GM12878 (cell line): Measurements from ENCODE around the gene CLEC4D. TPM values are rescaled to one million over a fixed set of nuclear protein-coding genes. Genes with fewer than 3 reads are reported as not detected.

ENCODE experiments used
- ATAC-seq: fragments of 200-7000 bp; cut with Tn5 transposase; 3 replicates; pipeline ENCODE4 v1.9.1; 2020; ENCODE audit warnings: mild to moderate bottlenecking, moderate library complexity
- BruUV-seq: library from RNA; stranded (reverse); fragments of 400-500 nt; replicated peaks from 2 replicates; lab custom pipeline; 2021; lab: Mats Ljungman, UMichigan
- CTCF ChIA-PET: fragments of 300-600 bp; sonication (Branson Sonifier 250); formaldehyde crosslinking; extraction: SDS; loops from one replicate; lab custom pipeline; 2021; ENCODE audit warnings: inconsistent platforms; lab: Yijun Ruan, JAX
- POLR2A ChIA-PET: fragments of 350-600 bp; formaldehyde crosslinking; extraction: SDS; loops from one replicate; lab custom pipeline; 2021; ENCODE audit warnings: inconsistent platforms; lab: Charles Lee
- RAD21 ChIA-PET: fragments of 300-600 bp; sonication (Branson Sonifier 250); formaldehyde crosslinking; loops from one replicate; lab custom pipeline; 2023; ENCODE audit warnings: antibody characterized with exemption; ENCODE audit not compliant: unreplicated experiment; lab: Charles Lee
- SMC1A ChIA-PET: fragments of 300-600 bp; sonication (Branson Sonifier 250); formaldehyde crosslinking; loops from one replicate; lab custom pipeline; 2023; ENCODE audit not compliant: unreplicated experiment, uncharacterized antibody; lab: Charles Lee
- DNase-seq: peaks from one replicate; pipeline ENCODE4 v3.0.0-alpha.2; 2011; ENCODE audit warnings: low read depth, low spot score
- FAIRE-seq: peaks from 3 replicates; lab custom pipeline; 2011; peaks lifted over from hg19 to GRCh38; lab: Jason Lieb, UNC
- H2AFZ ChIP-seq: 2 replicates; pipeline ENCODE4 v1.6.0; 2011; ENCODE audit warnings: low read depth, low read length, control low read depth; ENCODE audit not compliant: control insufficient read depth
- H3K27ac ChIP-seq: 2 replicates; pipeline ENCODE4 v1.5.1; 2011; ENCODE audit warnings: control low read depth; ENCODE audit not compliant: control insufficient read depth, insufficient read depth
- H3K27me3 ChIP-seq, 2 experiments: replicated peaks in 1 of 2; 2 replicates each; pipeline versions ENCODE4 v1.6.0 to v1.6.1; 2011; ENCODE audit warnings: low read length in 1 of 2; ENCODE audit not compliant: control insufficient read depth in 2 of 2, insufficient read depth in 2 of 2
- H3K36me3 ChIP-seq, 2 experiments: 2 replicates each; pipeline ENCODE4 v1.5.1; 2011; ENCODE audit warnings: low read length in 1 of 2; ENCODE audit not compliant: control insufficient read depth in 2 of 2, insufficient read depth in 2 of 2
- H3K4me1 ChIP-seq: 2 replicates; pipeline ENCODE4 v1.6.1; 2011; ENCODE audit warnings: mild to moderate bottlenecking, low read length, moderate library complexity, mixed read lengths; ENCODE audit not compliant: control insufficient read depth, insufficient read depth
- H3K4me2 ChIP-seq: 2 replicates; pipeline ENCODE4 v1.6.0; 2011; ENCODE audit warnings: control low read depth; ENCODE audit not compliant: control insufficient read depth, insufficient read depth
- H3K4me3 ChIP-seq: fragments of 200-600 bp; sonication (generic); 2 replicates; pipeline ENCODE4 v1.5.1; 2016
- H3K79me2 ChIP-seq: 2 replicates; pipeline ENCODE4 v1.6.0; 2011; ENCODE audit warnings: low read length; ENCODE audit not compliant: control insufficient read depth, insufficient read depth
- H3K9ac ChIP-seq: 2 replicates; pipeline ENCODE4 v1.8.0; 2011; ENCODE audit warnings: low read length, control low read depth, mixed read lengths; ENCODE audit not compliant: control insufficient read depth, insufficient read depth
- H3K9me3 ChIP-seq: replicated peaks from 3 replicates; pipeline ENCODE4 v1.5.1; 2011; ENCODE audit warnings: mild to moderate bottlenecking, low read length; ENCODE audit not compliant: control insufficient read depth, insufficient read depth
- H4K20me1 ChIP-seq: 2 replicates; pipeline ENCODE4 v1.6.0; 2011; ENCODE audit not compliant: control insufficient read depth, insufficient read depth
- CREB1 ChIP-seq: IDR thresholded peaks from 2 replicates; pipeline ENCODE4 v1.6.1; 2012; ENCODE audit warnings: low read depth, mild to moderate bottlenecking, inconsistent platforms
- EZH2 ChIP-seq: IDR thresholded peaks from 2 replicates; pipeline ENCODE4 v1.6.1; 2012; ENCODE audit warnings: low read depth, mild to moderate bottlenecking, control low read depth, inconsistent platforms, low read length, borderline replicate concordance; ENCODE audit not compliant: control insufficient read depth
- HDAC2 ChIP-seq: fragments of 200-600 bp; sonication (generic); IDR thresholded peaks from 2 replicates; pipeline ENCODE4 v1.6.1; 2017
- KLF5 ChIP-seq: fragments of 450-650 bp; IDR thresholded peaks from 2 replicates; pipeline ENCODE4 v1.6.1; 2014; ENCODE audit warnings: mild to moderate bottlenecking; ENCODE audit not compliant: partially characterized antibody
- NBN ChIP-seq: fragments of 450-650 bp; IDR thresholded peaks from 2 replicates; pipeline ENCODE4 v1.6.1; 2016
- NFYA ChIP-seq: IDR thresholded peaks from 2 replicates; pipeline ENCODE4 v1.6.1; 2011; ENCODE audit warnings: low read depth, mild to moderate bottlenecking, low read length, improper control_type of control experiment, borderline replicate concordance
- NR2C1 ChIP-seq: fragments of 450-650 bp; IDR thresholded peaks from 2 replicates; pipeline ENCODE4 v1.6.1; 2017; ENCODE audit warnings: antibody characterized with exemption, mild to moderate bottlenecking, moderate library complexity
- PAX8 ChIP-seq: fragments of 450-650 bp; IDR thresholded peaks from 2 replicates; pipeline ENCODE4 v1.6.1; 2017; ENCODE audit warnings: mild to moderate bottlenecking, moderate library complexity
- WGBS: methylation state at CpG from one replicate; pipeline ENCODE4 v1.1.6; 2016; ENCODE audit warnings: low lambda C conversion rate; ENCODE audit not compliant: insufficient replicate concordance, insufficient coverage; ENCODE audit errors: missing lambda C conversion rate; 5-methylcytosine and 5-hydroxymethylcytosine counted together
- in situ Hi-C: fragments of 300-500 bp; cut with MboI; formaldehyde crosslinking; loops from 9 replicates; pipeline ENCODE4 v1.14.3; 2018; ENCODE audit warnings: mixed read lengths
- intact Hi-C: fragments of 100-400 bp; cut with micrococcal nuclease; formaldehyde crosslinking; loops from one replicate; pipeline ENCODE4 v1.14.2; 2022; ENCODE audit not compliant: unreplicated experiment
- polyA plus RNA-seq, 11 experiments: library from polyadenylated mRNA; depleted of rRNA in 4 of 11; unstranded in 6 of 11; stranded (reverse) in 5 of 11; fragments of >200 nt; fragmentation: Nextera tagmentation in 4 of 11; fragmentation: Illumina TruSeq in 1 of 11; extraction: Ambion mirVana in 4 of 11; extraction: Trizol in 1 of 11; gene quantifications; 1 replicate in 1 of 11; 2 replicates in 10 of 11; pipeline versions ENCODE4 v1.2.1 to v1.2.3, GENCODE V29; 2011 to 2016; ENCODE audit warnings: inconsistent platforms in 2 of 11, missing spikeins in 2 of 11, low read depth in 1 of 11
- total RNA-seq, 4 experiments: library from RNA; depleted of rRNA in 3 of 4; stranded (reverse); fragments of >200 nt in 3 of 4; fragmentation: Illumina TruSeq in 1 of 4; extraction: Trizol in 1 of 4; gene quantifications; 2 replicates each; pipeline versions ENCODE4 v1.2.1 to v1.2.3, GENCODE V29; 2013 to 2021
- TF ChIP-seq, protein P1 (sequence below): IDR thresholded peaks from 2 replicates; pipeline ENCODE4 v1.6.1; 2011; ENCODE audit warnings: low read depth, mild to moderate bottlenecking, low read length, moderate library complexity, borderline replicate concordance; ENCODE audit errors: extremely low read depth
- TF ChIP-seq, protein P2 (sequence below): fragments of 450-650 bp; IDR thresholded peaks from 2 replicates; pipeline ENCODE4 v1.6.1; 2017; ENCODE audit warnings: mild to moderate bottlenecking, moderate library complexity
- TF ChIP-seq, protein P3 (sequence below): fragments of 450-650 bp; IDR thresholded peaks from 2 replicates; pipeline ENCODE4 v1.6.1; 2018; ENCODE audit warnings: mild to moderate bottlenecking, low read depth, moderate library complexity; ENCODE audit not compliant: partially characterized antibody
- TF ChIP-seq, protein P4 (sequence below): fragments of 450-650 bp; IDR thresholded peaks from 2 replicates; pipeline ENCODE4 v1.6.1; 2017; ENCODE audit warnings: mild to moderate bottlenecking, low read depth, inconsistent platforms; ENCODE audit not compliant: poor library complexity, severe bottlenecking

Gene CLEC4D
- total and polyA plus RNA-seq, 10 of the 15 experiments (the other 5 are each of a cell fraction or from before 2014, with no cell fraction given): not detected

DNA sequence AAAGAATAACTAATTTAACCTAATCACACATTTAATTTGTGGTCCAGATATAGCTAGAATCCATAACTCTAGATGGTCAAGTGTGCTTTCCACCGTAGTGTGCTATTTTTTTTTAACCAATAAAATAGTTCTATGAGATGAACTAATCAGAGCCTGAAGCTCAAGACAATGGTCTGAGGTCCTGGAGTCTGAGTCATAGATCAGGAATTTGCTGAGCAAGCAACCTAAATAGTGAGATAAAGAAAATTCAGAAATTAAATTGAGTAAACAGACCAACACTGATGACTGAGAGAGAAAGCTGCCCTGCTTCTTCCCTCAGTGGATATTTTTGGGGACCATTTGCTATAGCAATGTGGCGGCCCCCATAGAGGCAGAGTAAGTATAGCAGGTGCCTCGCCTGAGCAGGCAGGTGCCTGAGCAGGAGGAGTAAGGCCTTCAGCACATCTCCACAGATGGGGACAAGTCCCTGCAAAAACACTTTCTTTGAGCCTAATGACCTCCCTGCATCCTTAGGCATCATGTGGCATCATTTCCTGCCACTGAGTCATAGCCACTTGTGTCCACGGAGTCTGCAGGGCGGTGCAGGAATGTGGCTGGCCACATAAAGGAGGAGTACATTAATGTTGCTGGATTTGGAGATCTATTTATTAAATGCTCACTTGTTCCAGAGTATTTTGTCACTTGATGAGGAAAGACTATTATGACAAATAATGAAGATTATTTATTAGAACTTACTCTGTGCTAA lies 41.3 kb downstream of the CLEC4D start (continued):
- TF ChIP-seq, protein P1, sequence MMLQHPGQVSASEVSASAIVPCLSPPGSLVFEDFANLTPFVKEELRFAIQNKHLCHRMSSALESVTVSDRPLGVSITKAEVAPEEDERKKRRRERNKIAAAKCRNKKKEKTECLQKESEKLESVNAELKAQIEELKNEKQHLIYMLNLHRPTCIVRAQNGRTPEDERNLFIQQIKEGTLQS: no peak
- TF ChIP-seq PAX8: no peak

DNA sequence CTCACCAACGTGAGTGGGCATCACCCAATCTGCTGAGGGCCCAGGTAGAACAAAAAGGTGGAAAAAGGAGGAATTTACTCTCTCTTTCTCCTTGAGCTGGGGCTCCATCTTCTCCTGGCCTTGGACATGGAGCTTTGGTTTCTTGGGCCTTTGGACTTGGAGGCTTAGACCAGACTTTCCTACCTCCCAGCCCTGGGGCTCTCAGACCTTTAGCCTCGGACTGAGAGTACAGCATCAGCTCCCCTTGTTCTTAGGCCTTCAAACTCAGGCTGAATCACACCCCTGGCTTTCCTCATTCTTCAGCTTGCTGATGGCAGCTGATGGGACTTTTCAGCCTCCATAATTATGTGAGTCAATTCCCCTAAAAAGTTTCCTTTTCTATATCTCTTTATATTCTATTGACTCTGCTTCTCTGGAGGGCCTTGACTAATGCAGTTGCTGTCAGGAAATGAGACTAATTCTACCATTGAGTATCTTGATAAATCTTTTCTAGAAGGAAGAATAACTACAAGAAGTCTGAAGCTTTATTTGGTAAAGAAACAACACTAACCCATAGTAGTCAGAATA lies 43.3 kb downstream of the CLEC4D start:
- Histone ChIP-seq H3K36me3 (no peaks in the 10 kb centered on the region), H3K4me2 (no peak overlapping the region), H3K9me3 (no peaks in the 10 kb centered on the region), H2AFZ (no peak overlapping the region; the same call in 1 of the 2 replicates), H3K9ac (no peak overlapping the region), H4K20me1 (no peaks in the 10 kb centered on the region), H3K79me2 (no peaks in the 10 kb centered on the region), H3K4me3 (no peak overlapping the region), H3K4me1 (no peaks in the 10 kb centered on the region), H3K27ac (no peak overlapping the region), H3K27me3 (no peaks in the 10 kb centered on the region)
- ChIA-PET CTCF (interaction anchor here (0.8 to 2.3 kb wide), 4 partner anchors 11 to 303 kb away, joined by 3 to 16 read pairs (median 4); no protein-coding TSS in a partner anchor), POLR2A (no interaction called here), SMC1A (interaction anchor here (1.7 kb wide), 1 partner anchor 12 kb away, joined by 8 read pairs; no protein-coding TSS in a partner anchor), RAD21 (no interaction called here)
- FAIRE-seq: no peak
- ATAC-seq: no peak
- no TSS peak for BruUV-seq
- intact Hi-C loops (no loop called here), in situ Hi-C loops (no loop called here)
- DNase-seq: no peak
- 83% methylated on average over 2 of the region's 2 CpGs for WGBS
- TF ChIP-seq CREB1 (no peak), NFYA (no peak), NR2C1 (no peak), KLF5 (no peak), EZH2 (no peak), NBN (no peak), HDAC2 (no peak)
- TF ChIP-seq, protein P2, sequence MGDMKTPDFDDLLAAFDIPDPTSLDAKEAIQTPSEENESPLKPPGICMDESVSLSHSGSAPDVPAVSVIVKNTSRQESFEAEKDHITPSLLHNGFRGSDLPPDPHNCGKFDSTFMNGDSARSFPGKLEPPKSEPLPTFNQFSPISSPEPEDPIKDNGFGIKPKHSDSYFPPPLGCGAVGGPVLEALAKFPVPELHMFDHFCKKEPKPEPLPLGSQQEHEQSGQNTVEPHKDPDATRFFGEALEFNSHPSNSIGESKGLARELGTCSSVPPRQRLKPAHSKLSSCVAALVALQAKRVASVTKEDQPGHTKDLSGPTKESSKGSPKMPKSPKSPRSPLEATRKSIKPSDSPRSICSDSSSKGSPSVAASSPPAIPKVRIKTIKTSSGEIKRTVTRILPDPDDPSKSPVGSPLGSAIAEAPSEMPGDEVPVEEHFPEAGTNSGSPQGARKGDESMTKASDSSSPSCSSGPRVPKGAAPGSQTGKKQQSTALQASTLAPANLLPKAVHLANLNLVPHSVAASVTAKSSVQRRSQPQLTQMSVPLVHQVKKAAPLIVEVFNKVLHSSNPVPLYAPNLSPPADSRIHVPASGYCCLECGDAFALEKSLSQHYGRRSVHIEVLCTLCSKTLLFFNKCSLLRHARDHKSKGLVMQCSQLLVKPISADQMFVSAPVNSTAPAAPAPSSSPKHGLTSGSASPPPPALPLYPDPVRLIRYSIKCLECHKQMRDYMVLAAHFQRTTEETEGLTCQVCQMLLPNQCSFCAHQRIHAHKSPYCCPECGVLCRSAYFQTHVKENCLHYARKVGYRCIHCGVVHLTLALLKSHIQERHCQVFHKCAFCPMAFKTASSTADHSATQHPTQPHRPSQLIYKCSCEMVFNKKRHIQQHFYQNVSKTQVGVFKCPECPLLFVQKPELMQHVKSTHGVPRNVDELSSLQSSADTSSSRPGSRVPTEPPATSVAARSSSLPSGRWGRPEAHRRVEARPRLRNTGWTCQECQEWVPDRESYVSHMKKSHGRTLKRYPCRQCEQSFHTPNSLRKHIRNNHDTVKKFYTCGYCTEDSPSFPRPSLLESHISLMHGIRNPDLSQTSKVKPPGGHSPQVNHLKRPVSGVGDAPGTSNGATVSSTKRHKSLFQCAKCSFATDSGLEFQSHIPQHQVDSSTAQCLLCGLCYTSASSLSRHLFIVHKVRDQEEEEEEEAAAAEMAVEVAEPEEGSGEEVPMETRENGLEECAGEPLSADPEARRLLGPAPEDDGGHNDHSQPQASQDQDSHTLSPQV: no peak
- TF ChIP-seq, protein P3, sequence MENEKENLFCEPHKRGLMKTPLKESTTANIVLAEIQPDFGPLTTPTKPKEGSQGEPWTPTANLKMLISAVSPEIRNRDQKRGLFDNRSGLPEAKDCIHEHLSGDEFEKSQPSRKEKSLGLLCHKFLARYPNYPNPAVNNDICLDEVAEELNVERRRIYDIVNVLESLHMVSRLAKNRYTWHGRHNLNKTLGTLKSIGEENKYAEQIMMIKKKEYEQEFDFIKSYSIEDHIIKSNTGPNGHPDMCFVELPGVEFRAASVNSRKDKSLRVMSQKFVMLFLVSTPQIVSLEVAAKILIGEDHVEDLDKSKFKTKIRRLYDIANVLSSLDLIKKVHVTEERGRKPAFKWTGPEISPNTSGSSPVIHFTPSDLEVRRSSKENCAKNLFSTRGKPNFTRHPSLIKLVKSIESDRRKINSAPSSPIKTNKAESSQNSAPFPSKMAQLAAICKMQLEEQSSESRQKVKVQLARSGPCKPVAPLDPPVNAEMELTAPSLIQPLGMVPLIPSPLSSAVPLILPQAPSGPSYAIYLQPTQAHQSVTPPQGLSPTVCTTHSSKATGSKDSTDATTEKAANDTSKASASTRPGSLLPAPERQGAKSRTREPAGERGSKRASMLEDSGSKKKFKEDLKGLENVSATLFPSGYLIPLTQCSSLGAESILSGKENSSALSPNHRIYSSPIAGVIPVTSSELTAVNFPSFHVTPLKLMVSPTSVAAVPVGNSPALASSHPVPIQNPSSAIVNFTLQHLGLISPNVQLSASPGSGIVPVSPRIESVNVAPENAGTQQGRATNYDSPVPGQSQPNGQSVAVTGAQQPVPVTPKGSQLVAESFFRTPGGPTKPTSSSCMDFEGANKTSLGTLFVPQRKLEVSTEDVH: no peak
- TF ChIP-seq, protein P4, sequence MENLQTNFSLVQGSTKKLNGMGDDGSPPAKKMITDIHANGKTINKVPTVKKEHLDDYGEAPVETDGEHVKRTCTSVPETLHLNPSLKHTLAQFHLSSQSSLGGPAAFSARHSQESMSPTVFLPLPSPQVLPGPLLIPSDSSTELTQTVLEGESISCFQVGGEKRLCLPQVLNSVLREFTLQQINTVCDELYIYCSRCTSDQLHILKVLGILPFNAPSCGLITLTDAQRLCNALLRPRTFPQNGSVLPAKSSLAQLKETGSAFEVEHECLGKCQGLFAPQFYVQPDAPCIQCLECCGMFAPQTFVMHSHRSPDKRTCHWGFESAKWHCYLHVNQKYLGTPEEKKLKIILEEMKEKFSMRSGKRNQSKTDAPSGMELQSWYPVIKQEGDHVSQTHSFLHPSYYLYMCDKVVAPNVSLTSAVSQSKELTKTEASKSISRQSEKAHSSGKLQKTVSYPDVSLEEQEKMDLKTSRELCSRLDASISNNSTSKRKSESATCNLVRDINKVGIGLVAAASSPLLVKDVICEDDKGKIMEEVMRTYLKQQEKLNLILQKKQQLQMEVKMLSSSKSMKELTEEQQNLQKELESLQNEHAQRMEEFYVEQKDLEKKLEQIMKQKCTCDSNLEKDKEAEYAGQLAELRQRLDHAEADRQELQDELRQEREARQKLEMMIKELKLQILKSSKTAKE: no peak
